Caco-2 (cell line): ENCODE data around the gene C1QTNF12. TPM values are rescaled to one million over a fixed set of nuclear protein-coding genes. Genes with fewer than 3 reads are reported as not detected.

Experiments used
- BruUV-seq: library from RNA; stranded (reverse); fragments of 400-500 nt; replicated peaks from 2 replicates; lab custom pipeline; 2021; lab: Mats Ljungman, UMichigan
- CTCF ChIA-PET: fragments of 300-600 bp; sonication (Branson Sonifier 250); formaldehyde crosslinking; loops from one replicate; lab custom pipeline; 2022; ENCODE audit warnings: antibody characterized with exemption; lab: Charles Lee
- POLR2A ChIA-PET: fragments of 300-600 bp; sonication (Branson Sonifier 250); formaldehyde crosslinking; loops from one replicate; lab custom pipeline; 2022; ENCODE audit warnings: antibody characterized with exemption; lab: Charles Lee
- DNase-seq, 2 experiments: peaks; one replicate each; pipeline versions ENCODE4 v3.0.0 to v3.0.0-alpha.2; 2020 to 2022
- H3K27me3 ChIP-seq: replicated peaks from 2 replicates; pipeline ENCODE4 v1.6.0; 2011; ENCODE audit warnings: low read length; ENCODE audit not compliant: control insufficient read depth, insufficient read depth
- H3K36me3 ChIP-seq: 2 replicates; pipeline ENCODE4 v1.5.1; 2011; ENCODE audit warnings: low read length; ENCODE audit not compliant: control insufficient read depth, insufficient read depth
- H3K4me1 ChIP-seq: fragments of 250-450 bp; sonication (Bioruptor Pico); 2 replicates; pipeline ENCODE4 v1.5.1; 2020; ENCODE audit warnings: mild to moderate bottlenecking
- H3K4me3 ChIP-seq: 2 replicates; pipeline ENCODE4 v1.5.1; 2011; ENCODE audit warnings: low read depth, mild to moderate bottlenecking, control low read depth, low read length
- H3K9me3 ChIP-seq: fragments of 250-450 bp; sonication (Bioruptor Pico); 2 replicates; pipeline ENCODE4 v1.5.1; 2020; ENCODE audit warnings: mild to moderate bottlenecking, moderate library complexity
- H3K27ac Mint-ChIP-seq: one replicate; pipeline ENCODE4 v1.8.0; 2022; ENCODE audit warnings: mixed read lengths; ENCODE audit not compliant: unreplicated experiment
- H3K27me3 Mint-ChIP-seq: one replicate; pipeline ENCODE4 v1.8.0; 2022; ENCODE audit warnings: mixed read lengths; ENCODE audit not compliant: insufficient read depth, unreplicated experiment
- H3K36me3 Mint-ChIP-seq: one replicate; pipeline ENCODE4 v1.8.0; 2022; ENCODE audit warnings: mild to moderate bottlenecking, mixed read lengths; ENCODE audit not compliant: insufficient read depth, unreplicated experiment
- H3K4me1 Mint-ChIP-seq: one replicate; pipeline ENCODE4 v1.8.0; 2022; ENCODE audit warnings: low read depth, mixed read lengths; ENCODE audit not compliant: unreplicated experiment
- H3K4me3 Mint-ChIP-seq: one replicate; pipeline ENCODE4 v1.8.0; 2022; ENCODE audit warnings: mild to moderate bottlenecking, moderate library complexity, mixed read lengths; ENCODE audit not compliant: unreplicated experiment
- H3K9me3 Mint-ChIP-seq: one replicate; pipeline ENCODE4 v1.8.0; 2022; ENCODE audit warnings: mixed read lengths; ENCODE audit not compliant: unreplicated experiment
- intact Hi-C: fragments of 100-400 bp; cut with micrococcal nuclease; formaldehyde crosslinking; loops from one replicate; pipeline ENCODE4 v1.10.0; 2022; ENCODE audit not compliant: unreplicated experiment
- total RNA-seq: library from RNA; stranded (reverse); gene quantifications from 2 replicates; pipeline ENCODE4 v1.2.3, GENCODE V29; 2022
- TF ChIP-seq, protein P1 (sequence below), 2 experiments: fragments of 200-600 bp in 1 of 2; IDR thresholded peaks; 1 replicate in 1 of 2; 2 replicates in 1 of 2; pipeline versions ENCODE4 v1.5.1 to v1.8.0; 2011 to 2022; ENCODE audit warnings: antibody characterized with exemption in 1 of 2, control low read depth in 1 of 2, inconsistent platforms in 1 of 2, low read depth in 1 of 2, low read length in 1 of 2, mild to moderate bottlenecking in 1 of 2, moderate library complexity in 1 of 2; ENCODE audit not compliant: insufficient read depth in 1 of 2, severe bottlenecking in 1 of 2, unreplicated experiment in 1 of 2

Gene C1QTNF12
- total RNA-seq, 1 experiment from 2014 or later: 3.7 TPM

GRCh38 chr1:1219341-1219740 is 27.2 kb downstream of the C1QTNF12 start:
- Mint-ChIP-seq H3K27ac (no peak overlapping the region), H3K36me3 (peaks cover 36% of the 10 kb centered on the region), H3K4me3 (no peak overlapping the region), H3K27me3 (no peaks in the 10 kb centered on the region), H3K4me1 (no peaks in the 10 kb centered on the region), H3K9me3 (no peaks in the 10 kb centered on the region)
- H3K36me3 ChIP-seq: peaks cover 1% of the 10 kb centered on the region; the same call in 1 of the 2 replicates
- H3K4me3 ChIP-seq: no peak overlapping the region
- no TSS peak for BruUV-seq
- ChIA-PET POLR2A (no interaction called here), CTCF (no interaction called here)
- H3K4me1 ChIP-seq: no peaks in the 10 kb centered on the region
- DNase-seq: no peak
- H3K9me3 ChIP-seq: no peaks in the 10 kb centered on the region
- intact Hi-C loops: no loop called here
- H3K27me3 ChIP-seq: no peaks in the 10 kb centered on the region
- TF ChIP-seq, protein P1, sequence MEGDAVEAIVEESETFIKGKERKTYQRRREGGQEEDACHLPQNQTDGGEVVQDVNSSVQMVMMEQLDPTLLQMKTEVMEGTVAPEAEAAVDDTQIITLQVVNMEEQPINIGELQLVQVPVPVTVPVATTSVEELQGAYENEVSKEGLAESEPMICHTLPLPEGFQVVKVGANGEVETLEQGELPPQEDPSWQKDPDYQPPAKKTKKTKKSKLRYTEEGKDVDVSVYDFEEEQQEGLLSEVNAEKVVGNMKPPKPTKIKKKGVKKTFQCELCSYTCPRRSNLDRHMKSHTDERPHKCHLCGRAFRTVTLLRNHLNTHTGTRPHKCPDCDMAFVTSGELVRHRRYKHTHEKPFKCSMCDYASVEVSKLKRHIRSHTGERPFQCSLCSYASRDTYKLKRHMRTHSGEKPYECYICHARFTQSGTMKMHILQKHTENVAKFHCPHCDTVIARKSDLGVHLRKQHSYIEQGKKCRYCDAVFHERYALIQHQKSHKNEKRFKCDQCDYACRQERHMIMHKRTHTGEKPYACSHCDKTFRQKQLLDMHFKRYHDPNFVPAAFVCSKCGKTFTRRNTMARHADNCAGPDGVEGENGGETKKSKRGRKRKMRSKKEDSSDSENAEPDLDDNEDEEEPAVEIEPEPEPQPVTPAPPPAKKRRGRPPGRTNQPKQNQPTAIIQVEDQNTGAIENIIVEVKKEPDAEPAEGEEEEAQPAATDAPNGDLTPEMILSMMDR (IDR thresholded peaks at IDR 0.05; ENCODE audit: insufficient read depth in 1 of 2, low read depth in 1 of 2, low read length in 1 of 2, severe bottlenecking in 1 of 2, unreplicated experiment in 1 of 2): no peak

DNA sequence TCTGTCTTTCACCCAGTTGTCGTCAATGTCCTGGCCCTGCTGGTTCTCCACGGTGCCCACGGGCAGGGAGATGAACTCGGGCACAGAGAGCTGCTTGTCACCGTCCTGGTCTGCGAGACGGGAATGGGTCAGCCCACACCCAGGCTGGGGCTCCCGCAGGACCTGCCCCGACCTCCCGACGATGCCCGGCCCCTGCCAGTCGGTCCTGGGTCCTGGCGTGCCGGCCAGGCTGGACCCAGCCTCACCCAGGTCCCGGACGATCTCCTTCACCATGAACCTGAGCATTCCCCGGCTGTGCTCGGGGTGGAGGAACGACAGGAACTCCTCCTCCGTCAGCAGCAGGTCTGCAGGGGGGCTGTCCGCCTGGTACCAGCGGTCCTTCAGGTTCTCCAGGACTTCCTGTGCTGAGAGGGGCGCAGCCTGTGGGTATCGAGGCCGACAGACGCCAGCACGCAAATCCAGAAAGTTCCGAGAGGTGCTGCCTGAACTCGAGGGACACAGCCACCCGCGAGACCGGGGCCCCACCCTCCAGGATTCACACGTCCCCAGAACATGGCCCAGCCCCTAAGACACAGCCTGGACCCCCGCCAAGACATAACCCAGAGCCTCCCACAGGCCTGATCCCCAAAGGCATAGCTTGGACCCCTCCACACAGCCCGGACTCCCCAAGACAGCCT is 27.9 kb downstream of the C1QTNF12 start:
- TF ChIP-seq, protein P1 (IDR thresholded peaks at IDR 0.05; ENCODE audit: insufficient read depth in 1 of 2, low read depth in 1 of 2, low read length in 1 of 2, severe bottlenecking in 1 of 2, unreplicated experiment in 1 of 2): no peak
- no peaks in the 10 kb centered on the region for H3K9me3 ChIP-seq
- peaks cover 1% of the 10 kb centered on the region; the same call in 1 of the 2 replicates for H3K36me3 ChIP-seq
- no TSS peak for BruUV-seq
- no peaks in the 10 kb centered on the region for H3K4me1 Mint-ChIP-seq
- H3K36me3 Mint-ChIP-seq: peaks cover 33% of the 10 kb centered on the region
- H3K9me3 Mint-ChIP-seq: no peaks in the 10 kb centered on the region
- ChIA-PET CTCF (no interaction called here), POLR2A (no interaction called here)
- no peak overlapping the region for H3K27ac Mint-ChIP-seq
- H3K27me3 ChIP-seq: no peaks in the 10 kb centered on the region
- H3K4me1 ChIP-seq: no peaks in the 10 kb centered on the region
- DNase-seq: no peak
- no peaks in the 10 kb centered on the region for H3K27me3 Mint-ChIP-seq
- intact Hi-C loops: no loop called here
- H3K4me3 ChIP-seq: no peak overlapping the region
- no peak overlapping the region for H3K4me3 Mint-ChIP-seq

- TF ChIP-seq, protein P1 (IDR thresholded peaks at IDR 0.05; ENCODE audit: insufficient read depth in 1 of 2, low read depth in 1 of 2, low read length in 1 of 2, severe bottlenecking in 1 of 2, unreplicated experiment in 1 of 2): no peak
- no peak for DNase-seq
- Histone ChIP-seq H3K4me3 (no peak overlapping the region), H3K9me3 (no peaks in the 10 kb centered on the region), H3K36me3 (peaks cover 1% of the 10 kb centered on the region; the same call in 1 of the 2 replicates), H3K27me3 (no peaks in the 10 kb centered on the region), H3K4me1 (no peaks in the 10 kb centered on the region)
- Mint-ChIP-seq H3K27ac (no peak overlapping the region), H3K36me3 (peaks cover 25% of the 10 kb centered on the region), H3K4me3 (no peak overlapping the region), H3K27me3 (no peaks in the 10 kb centered on the region), H3K4me1 (no peaks in the 10 kb centered on the region), H3K9me3 (no peaks in the 10 kb centered on the region)
- intact Hi-C loops: no loop called here
- ChIA-PET CTCF (no interaction called here), POLR2A (no interaction called here)
- BruUV-seq: no TSS peak
These were observed 28.6 kb downstream of the C1QTNF12 start for GRCh38 chr1:1217621-1218523.
